GM23338 (cell line): ENCODE measurements around the gene DENND4C. TPM values are rescaled to one million over a fixed set of nuclear protein-coding genes. Genes with fewer than 3 reads are reported as not detected.

Experiments
- polyA plus RNA-seq: library from polyadenylated mRNA; unstranded; fragments of >200 nt; fragmentation: Nextera tagmentation; extraction: Ambion mirVana; gene quantifications from 2 replicates; pipeline ENCODE4 v1.2.1, GENCODE V29; 2016
- total RNA-seq: library from RNA; depleted of rRNA; stranded (reverse); fragments of >200 nt; shearing (Covaris generic); gene quantifications from 2 replicates; pipeline ENCODE4 v1.2.3, GENCODE V29; 2014; rRNA removed

Gene DENND4C
- total and polyA plus RNA-seq, 2 experiments from 2014 or later = 6.4 to 30.8 TPM

Other genes with a start within 250 kb of the DENND4C start
- not detected in 2 replicates for gene SAXO1, start 197.5 kb upstream of the DENND4C start, total RNA-seq
- gene SAXO1, start 197.5 kb upstream of the DENND4C start, polyA plus RNA-seq = 0.02 and 0.10 TPM in 2 replicates
- gene RRAGA, start 181.3 kb upstream of the DENND4C start, total RNA-seq = 22.6 and 24.7 TPM in 2 replicates
- 33.7 and 36.1 TPM in 2 replicates for gene RRAGA, start 181.3 kb upstream of the DENND4C start, polyA plus RNA-seq
- 41.8 and 48.7 TPM in 2 replicates for gene HAUS6, start 127.8 kb upstream of the DENND4C start, total RNA-seq
- 29.7 and 32.7 TPM in 2 replicates for gene HAUS6, start 127.8 kb upstream of the DENND4C start, polyA plus RNA-seq
- 15.3 and 17.2 TPM in 2 replicates for gene PLIN2, start 103.2 kb upstream of the DENND4C start, total RNA-seq
- 14.6 and 15.1 TPM in 2 replicates for gene PLIN2, start 103.2 kb upstream of the DENND4C start, polyA plus RNA-seq
- 1,381 and 1,563 TPM in 2 replicates for gene RPS6, start 149.5 kb downstream of the DENND4C start, total RNA-seq
- gene RPS6, start 149.5 kb downstream of the DENND4C start, polyA plus RNA-seq = 2,733 and 2,894 TPM in 2 replicates
- gene ACER2, start 178.3 kb downstream of the DENND4C start, total RNA-seq = 11.6 and 14.6 TPM in 2 replicates
- gene ACER2, start 178.3 kb downstream of the DENND4C start, polyA plus RNA-seq = 0.87 and 1.3 TPM in 2 replicates